ENCODE data around the gene FZD1.

DNA sequence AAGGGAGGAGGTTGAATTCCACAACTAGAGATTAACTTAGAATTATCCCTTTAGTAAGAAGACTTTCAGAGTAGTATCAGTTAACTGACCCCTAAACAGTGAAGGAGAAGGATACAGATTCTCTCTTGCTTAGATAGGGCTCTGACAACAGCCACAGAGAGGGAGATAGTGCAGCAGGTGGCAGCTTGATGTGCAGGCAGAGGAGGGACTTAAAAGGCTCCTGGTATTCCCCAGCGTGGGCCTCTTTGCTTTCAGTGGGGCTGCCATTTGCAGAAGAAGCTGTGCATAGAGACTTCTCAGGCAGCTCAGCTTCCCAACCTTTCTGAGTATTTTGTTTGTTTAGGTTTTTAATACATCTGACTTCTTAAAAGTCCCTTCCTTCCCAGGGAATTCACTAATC is 16.0 kb downstream of the FZD1 start:
- TF ChIP-seq, protein P1, sequence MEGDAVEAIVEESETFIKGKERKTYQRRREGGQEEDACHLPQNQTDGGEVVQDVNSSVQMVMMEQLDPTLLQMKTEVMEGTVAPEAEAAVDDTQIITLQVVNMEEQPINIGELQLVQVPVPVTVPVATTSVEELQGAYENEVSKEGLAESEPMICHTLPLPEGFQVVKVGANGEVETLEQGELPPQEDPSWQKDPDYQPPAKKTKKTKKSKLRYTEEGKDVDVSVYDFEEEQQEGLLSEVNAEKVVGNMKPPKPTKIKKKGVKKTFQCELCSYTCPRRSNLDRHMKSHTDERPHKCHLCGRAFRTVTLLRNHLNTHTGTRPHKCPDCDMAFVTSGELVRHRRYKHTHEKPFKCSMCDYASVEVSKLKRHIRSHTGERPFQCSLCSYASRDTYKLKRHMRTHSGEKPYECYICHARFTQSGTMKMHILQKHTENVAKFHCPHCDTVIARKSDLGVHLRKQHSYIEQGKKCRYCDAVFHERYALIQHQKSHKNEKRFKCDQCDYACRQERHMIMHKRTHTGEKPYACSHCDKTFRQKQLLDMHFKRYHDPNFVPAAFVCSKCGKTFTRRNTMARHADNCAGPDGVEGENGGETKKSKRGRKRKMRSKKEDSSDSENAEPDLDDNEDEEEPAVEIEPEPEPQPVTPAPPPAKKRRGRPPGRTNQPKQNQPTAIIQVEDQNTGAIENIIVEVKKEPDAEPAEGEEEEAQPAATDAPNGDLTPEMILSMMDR (IDR thresholded peaks at IDR 0.05; ENCODE audit: low read depth, low read length), result no peak
- TF ChIP-seq EZH2phosphoT487 (IDR thresholded peaks at IDR 0.05; ENCODE audit: low read depth), result no peak
